GM12878 (cell line): ENCODE data around the gene RETREG2. TPM values are rescaled to one million over a fixed set of nuclear protein-coding genes. Genes with fewer than 3 reads are reported as not detected.
A peak's percentile ranks its signal among the peaks of the same experiment; 100 is the strongest.

Experiments used
- ATAC-seq: fragments of 200-7000 bp; cut with Tn5 transposase; 3 replicates; pipeline ENCODE4 v1.9.1; 2020; ENCODE audit warnings: mild to moderate bottlenecking, moderate library complexity
- BruUV-seq: library from RNA; stranded (reverse); fragments of 400-500 nt; replicated peaks from 2 replicates; lab custom pipeline; 2021; lab: Mats Ljungman, UMichigan
- CTCF ChIA-PET: fragments of 300-600 bp; sonication (Branson Sonifier 250); formaldehyde crosslinking; extraction: SDS; loops from one replicate; lab custom pipeline; 2021; ENCODE audit warnings: inconsistent platforms; lab: Yijun Ruan, JAX
- POLR2A ChIA-PET: fragments of 350-600 bp; formaldehyde crosslinking; extraction: SDS; loops from one replicate; lab custom pipeline; 2021; ENCODE audit warnings: inconsistent platforms; lab: Charles Lee
- RAD21 ChIA-PET: fragments of 300-600 bp; sonication (Branson Sonifier 250); formaldehyde crosslinking; loops from one replicate; lab custom pipeline; 2023; ENCODE audit warnings: antibody characterized with exemption; ENCODE audit not compliant: unreplicated experiment; lab: Charles Lee
- SMC1A ChIA-PET: fragments of 300-600 bp; sonication (Branson Sonifier 250); formaldehyde crosslinking; loops from one replicate; lab custom pipeline; 2023; ENCODE audit not compliant: unreplicated experiment, uncharacterized antibody; lab: Charles Lee
- DNase-seq: peaks from one replicate; pipeline ENCODE4 v3.0.0-alpha.2; 2011; ENCODE audit warnings: low read depth, low spot score
- FAIRE-seq: peaks from 3 replicates; lab custom pipeline; 2011; peaks lifted over from hg19 to GRCh38; lab: Jason Lieb, UNC
- H2AFZ ChIP-seq: 2 replicates; pipeline ENCODE4 v1.6.0; 2011; ENCODE audit warnings: low read depth, low read length, control low read depth; ENCODE audit not compliant: control insufficient read depth
- H3K27ac ChIP-seq: 2 replicates; pipeline ENCODE4 v1.5.1; 2011; ENCODE audit warnings: control low read depth; ENCODE audit not compliant: control insufficient read depth, insufficient read depth
- H3K27me3 ChIP-seq, 2 experiments: replicated peaks in 1 of 2; 2 replicates each; pipeline versions ENCODE4 v1.6.0 to v1.6.1; 2011; ENCODE audit warnings: low read length in 1 of 2; ENCODE audit not compliant: control insufficient read depth in 2 of 2, insufficient read depth in 2 of 2
- H3K36me3 ChIP-seq, 2 experiments: 2 replicates each; pipeline ENCODE4 v1.5.1; 2011; ENCODE audit warnings: low read length in 1 of 2; ENCODE audit not compliant: control insufficient read depth in 2 of 2, insufficient read depth in 2 of 2
- H3K4me1 ChIP-seq: 2 replicates; pipeline ENCODE4 v1.6.1; 2011; ENCODE audit warnings: mild to moderate bottlenecking, low read length, moderate library complexity, mixed read lengths; ENCODE audit not compliant: control insufficient read depth, insufficient read depth
- H3K4me2 ChIP-seq: 2 replicates; pipeline ENCODE4 v1.6.0; 2011; ENCODE audit warnings: control low read depth; ENCODE audit not compliant: control insufficient read depth, insufficient read depth
- H3K4me3 ChIP-seq: fragments of 200-600 bp; sonication (generic); 2 replicates; pipeline ENCODE4 v1.5.1; 2016
- H3K79me2 ChIP-seq: 2 replicates; pipeline ENCODE4 v1.6.0; 2011; ENCODE audit warnings: low read length; ENCODE audit not compliant: control insufficient read depth, insufficient read depth
- H3K9ac ChIP-seq: 2 replicates; pipeline ENCODE4 v1.8.0; 2011; ENCODE audit warnings: low read length, control low read depth, mixed read lengths; ENCODE audit not compliant: control insufficient read depth, insufficient read depth
- H3K9me3 ChIP-seq: replicated peaks from 3 replicates; pipeline ENCODE4 v1.5.1; 2011; ENCODE audit warnings: mild to moderate bottlenecking, low read length; ENCODE audit not compliant: control insufficient read depth, insufficient read depth
- H4K20me1 ChIP-seq: 2 replicates; pipeline ENCODE4 v1.6.0; 2011; ENCODE audit not compliant: control insufficient read depth, insufficient read depth
- BCL11A ChIP-seq: IDR thresholded peaks from 2 replicates; pipeline ENCODE4 v1.6.1; 2011; ENCODE audit warnings: low read depth, low read length
- CBX5 ChIP-seq: sonication (generic); IDR thresholded peaks from 2 replicates; pipeline ENCODE4 v1.6.1; 2016; ENCODE audit warnings: low read depth, moderate library complexity, mild to moderate bottlenecking, inconsistent platforms
- CHD2 ChIP-seq: IDR thresholded peaks from 2 replicates; pipeline ENCODE4 v1.6.1; 2011; ENCODE audit warnings: low read depth, low read length, improper control_type of control experiment, borderline replicate concordance
- EGR1 ChIP-seq, 2 experiments: IDR thresholded peaks; 1 replicate in 1 of 2; 2 replicates in 1 of 2; pipeline ENCODE4 v1.6.1; 2011 to 2012; ENCODE audit warnings: low read depth in 2 of 2, low read length in 2 of 2, borderline replicate concordance in 1 of 2, mild to moderate bottlenecking in 1 of 2, moderate library complexity in 1 of 2
- ESRRA ChIP-seq: IDR thresholded peaks from 2 replicates; pipeline ENCODE4 v1.6.1; 2012; ENCODE audit warnings: mild to moderate bottlenecking, low read length, improper control_type of control experiment
- JUNB ChIP-seq: IDR thresholded peaks from 2 replicates; pipeline ENCODE4 v1.6.1; 2016; ENCODE audit warnings: antibody characterized with exemption, mild to moderate bottlenecking
- KLF5 ChIP-seq: fragments of 450-650 bp; IDR thresholded peaks from 2 replicates; pipeline ENCODE4 v1.6.1; 2014; ENCODE audit warnings: mild to moderate bottlenecking; ENCODE audit not compliant: partially characterized antibody
- MTA3 ChIP-seq: IDR thresholded peaks from 2 replicates; pipeline ENCODE4 v1.6.1; 2012; ENCODE audit warnings: low read length, inconsistent platforms, borderline replicate concordance
- MXI1 ChIP-seq: fragments of 150-350 bp; IDR thresholded peaks from 2 replicates; pipeline ENCODE4 v1.6.1; 2011; ENCODE audit warnings: low read depth, mild to moderate bottlenecking, inconsistent platforms, low read length, improper control_type of control experiment
- NKRF ChIP-seq: fragments of 450-650 bp; conservative IDR thresholded peaks from 2 replicates; pipeline ENCODE4 v1.6.1; 2017; ENCODE audit warnings: mild to moderate bottlenecking, moderate library complexity
- NR2F1 ChIP-seq: fragments of 450-650 bp; conservative IDR thresholded peaks from 2 replicates; pipeline ENCODE4 v1.6.1; 2017; ENCODE audit warnings: mild to moderate bottlenecking
- NRF1 ChIP-seq: conservative IDR thresholded peaks from 2 replicates; pipeline ENCODE4 v1.6.1; 2011; ENCODE audit warnings: mild to moderate bottlenecking, low read depth, low read length, improper control_type of control experiment
- RAD51 ChIP-seq: fragments of 450-650 bp; IDR thresholded peaks from 2 replicates; pipeline ENCODE4 v1.6.1; 2016; ENCODE audit warnings: moderate library complexity, mild to moderate bottlenecking, inconsistent platforms
- RCOR1 ChIP-seq: conservative IDR thresholded peaks from 2 replicates; pipeline ENCODE4 v1.6.1; 2012; ENCODE audit warnings: low read depth, low read length, improper control_type of control experiment
- RELA ChIP-seq: fragments of 450-650 bp; IDR thresholded peaks from 2 replicates; pipeline ENCODE4 v1.8.0; 2014; ENCODE audit warnings: borderline replicate concordance; ENCODE audit not compliant: partially characterized antibody
- TCF12 ChIP-seq: IDR thresholded peaks from 2 replicates; pipeline ENCODE4 v1.6.1; 2011; ENCODE audit warnings: low read depth, mild to moderate bottlenecking, low read length
- ZBED1 ChIP-seq: IDR thresholded peaks from 2 replicates; pipeline ENCODE4 v1.6.1; 2016; ENCODE audit warnings: borderline replicate concordance
- WGBS: methylation state at CpG from one replicate; pipeline ENCODE4 v1.1.6; 2016; ENCODE audit warnings: low lambda C conversion rate; ENCODE audit not compliant: insufficient replicate concordance, insufficient coverage; ENCODE audit errors: missing lambda C conversion rate; 5-methylcytosine and 5-hydroxymethylcytosine counted together
- in situ Hi-C: fragments of 300-500 bp; cut with MboI; formaldehyde crosslinking; loops from 9 replicates; pipeline ENCODE4 v1.14.3; 2018; ENCODE audit warnings: mixed read lengths
- intact Hi-C: fragments of 100-400 bp; cut with micrococcal nuclease; formaldehyde crosslinking; loops from one replicate; pipeline ENCODE4 v1.14.2; 2022; ENCODE audit not compliant: unreplicated experiment
- polyA plus RNA-seq, 11 experiments: library from polyadenylated mRNA; depleted of rRNA in 4 of 11; unstranded in 6 of 11; stranded (reverse) in 5 of 11; fragments of >200 nt; fragmentation: Nextera tagmentation in 4 of 11; fragmentation: Illumina TruSeq in 1 of 11; extraction: Ambion mirVana in 4 of 11; extraction: Trizol in 1 of 11; gene quantifications; 1 replicate in 1 of 11; 2 replicates in 10 of 11; pipeline versions ENCODE4 v1.2.1 to v1.2.3, GENCODE V29; 2011 to 2016; ENCODE audit warnings: inconsistent platforms in 2 of 11, missing spikeins in 2 of 11, low read depth in 1 of 11
- total RNA-seq, 4 experiments: library from RNA; depleted of rRNA in 3 of 4; stranded (reverse); fragments of >200 nt in 3 of 4; fragmentation: Illumina TruSeq in 1 of 4; extraction: Trizol in 1 of 4; gene quantifications; 2 replicates each; pipeline versions ENCODE4 v1.2.1 to v1.2.3, GENCODE V29; 2013 to 2021
- TF ChIP-seq, protein P1 (sequence below): fragments of 450-650 bp; IDR thresholded peaks from 2 replicates; pipeline ENCODE4 v1.6.1; 2017; ENCODE audit warnings: antibody characterized with exemption, mild to moderate bottlenecking, moderate library complexity

RETREG2 gene
- total and polyA plus RNA-seq, 10 of the 15 experiments (the other 5 are each of a cell fraction or from before 2014, with no cell fraction given) = 10.1 to 72.0 (median 28.3) TPM

DNA sequence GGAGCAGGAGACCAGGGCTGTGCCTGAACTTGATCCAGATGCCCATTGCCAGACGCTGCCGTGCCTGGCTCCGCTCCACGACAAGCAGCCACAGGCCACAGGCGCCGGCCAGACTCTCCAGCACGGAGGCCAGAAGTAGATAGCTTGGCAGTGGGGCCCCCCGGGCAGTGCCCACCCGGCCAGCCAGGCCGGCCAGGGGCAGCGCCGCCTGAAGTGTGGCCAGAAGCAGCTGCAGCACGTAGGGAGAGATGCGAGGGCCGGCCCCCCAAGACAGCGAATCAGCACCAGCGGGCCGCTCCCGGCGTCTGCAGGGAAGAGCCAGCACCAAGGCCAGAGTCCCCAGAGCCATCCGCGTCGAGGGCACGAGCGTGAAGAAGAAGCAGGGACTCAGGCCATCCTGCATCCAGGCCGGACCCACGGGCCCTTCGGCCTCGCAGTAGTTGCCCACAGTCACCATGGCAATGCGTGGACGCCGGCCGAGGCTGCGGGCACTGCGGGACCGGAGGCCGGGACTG, 40.2 kb downstream of the RETREG2 start:
- ATAC-seq (peak; percentile 65), DNase-seq (no peak), FAIRE-seq (no peak)
- Histone ChIP-seq H2AFZ (peak overlapping the region; percentile 79), H3K9me3 (no peaks in the 10 kb centered on the region), H3K4me3 (peak overlapping the region; percentile 92), H3K9ac (peak overlapping the region; percentile 76), H4K20me1 (no peaks in the 10 kb centered on the region; the same call in 1 of the 2 replicates), H3K4me1 (peaks cover 16% of the 10 kb centered on the region), H3K4me2 (peak overlapping the region; percentile 99), H3K27me3 (no peaks in the 10 kb centered on the region), H3K27ac (peak overlapping the region; percentile 63), H3K36me3 (peaks cover 10 to 20% of the 10 kb centered on the region in 2 experiments), H3K79me2 (peaks cover 14% of the 10 kb centered on the region)
- in situ Hi-C loops = no loop called here
- no TSS peak for BruUV-seq
- ChIA-PET CTCF (interaction anchor here (0.6 to 1.7 kb wide), 4 partner anchors 9 to 77 kb away, joined by 3 to 5 read pairs (median 3); no protein-coding TSS in a partner anchor), SMC1A (interaction anchor here (0.7 to 1.8 kb wide), 6 partner anchors 11 to 60 kb away, joined by 3 to 8 read pairs (median 4); partner anchors contain the start of genes ANKZF1, ATG9A, GLB1L and STK16), POLR2A (interaction anchor here (0.6 to 3.8 kb wide), 13 partner anchors 8 to 153 kb away, joined by 3 to 21 read pairs (median 5); partner anchors contain the start of genes ANKZF1, ATG9A, CNPPD1 and DNAJB2), RAD21 (interaction anchor here (0.9 to 2.2 kb wide), 5 partner anchors 11 to 60 kb away, joined by 3 to 11 read pairs (median 5); partner anchors contain the start of genes ANKZF1, ATG9A, GLB1L and STK16)
- intact Hi-C loops = loop anchor here (2.0 kb wide), 1 partner anchor 77 kb away; no protein-coding TSS in a partner anchor
- WGBS = 13% methylated on average over 37 of the region's 37 CpGs
- TF ChIP-seq CHD2 = no peak
- no peak for TF ChIP-seq ESRRA
- no peak for TF ChIP-seq RCOR1
- TF ChIP-seq, protein P1, sequence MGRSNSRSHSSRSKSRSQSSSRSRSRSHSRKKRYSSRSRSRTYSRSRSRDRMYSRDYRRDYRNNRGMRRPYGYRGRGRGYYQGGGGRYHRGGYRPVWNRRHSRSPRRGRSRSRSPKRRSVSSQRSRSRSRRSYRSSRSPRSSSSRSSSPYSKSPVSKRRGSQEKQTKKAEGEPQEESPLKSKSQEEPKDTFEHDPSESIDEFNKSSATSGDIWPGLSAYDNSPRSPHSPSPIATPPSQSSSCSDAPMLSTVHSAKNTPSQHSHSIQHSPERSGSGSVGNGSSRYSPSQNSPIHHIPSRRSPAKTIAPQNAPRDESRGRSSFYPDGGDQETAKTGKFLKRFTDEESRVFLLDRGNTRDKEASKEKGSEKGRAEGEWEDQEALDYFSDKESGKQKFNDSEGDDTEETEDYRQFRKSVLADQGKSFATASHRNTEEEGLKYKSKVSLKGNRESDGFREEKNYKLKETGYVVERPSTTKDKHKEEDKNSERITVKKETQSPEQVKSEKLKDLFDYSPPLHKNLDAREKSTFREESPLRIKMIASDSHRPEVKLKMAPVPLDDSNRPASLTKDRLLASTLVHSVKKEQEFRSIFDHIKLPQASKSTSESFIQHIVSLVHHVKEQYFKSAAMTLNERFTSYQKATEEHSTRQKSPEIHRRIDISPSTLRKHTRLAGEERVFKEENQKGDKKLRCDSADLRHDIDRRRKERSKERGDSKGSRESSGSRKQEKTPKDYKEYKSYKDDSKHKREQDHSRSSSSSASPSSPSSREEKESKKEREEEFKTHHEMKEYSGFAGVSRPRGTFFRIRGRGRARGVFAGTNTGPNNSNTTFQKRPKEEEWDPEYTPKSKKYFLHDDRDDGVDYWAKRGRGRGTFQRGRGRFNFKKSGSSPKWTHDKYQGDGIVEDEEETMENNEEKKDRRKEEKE = no peak
- no peak for TF ChIP-seq BCL11A
- no peak for TF ChIP-seq JUNB
- peak; percentile 94 for TF ChIP-seq NKRF
- no peak for TF ChIP-seq KLF5
- no peak for TF ChIP-seq EGR1 (IDR thresholded peaks at IDR 0.05; ENCODE audit: borderline replicate concordance in 1 of 2, low read depth in 2 of 2, low read length in 2 of 2)
- TF ChIP-seq NR2F1 = no peak
- no peak for TF ChIP-seq NRF1
- no peak for TF ChIP-seq RELA
- TF ChIP-seq CBX5 = no peak
- TF ChIP-seq ZBED1 = no peak
- no peak for TF ChIP-seq RAD51
- TF ChIP-seq TCF12 = no peak
- no peak for TF ChIP-seq MTA3
- no peak; the same call in 1 of the 2 replicates for TF ChIP-seq MXI1
